Thoracic aorta (tissue), 2 donors: ENCODE data around the gene UCHL3. TPM values are rescaled to one million over a fixed set of nuclear protein-coding genes. Genes with fewer than 3 reads are reported as not detected.
A peak's percentile ranks its signal among the peaks of the same experiment; 100 is the strongest.

ENCODE experiments used
- ATAC-seq: fragments of 150-250 bp; one replicate; pipeline ENCODE4 v1.8.0; 2017; ENCODE audit warnings: low read depth; ENCODE audit not compliant: insufficient number of reproducible peaks, low FRiP score
- DNase-seq: peaks from one replicate; pipeline ENCODE4 v3.0.0-alpha.2; 2020; ENCODE audit warnings: low spot score
- H3K27ac ChIP-seq, 2 donors: fragments of 200-600 bp; sonication (generic); 1 replicate in 1 of 2; 2 replicates in 1 of 2; pipeline ENCODE4 v1.5.1; 2016; ENCODE audit warnings: mild to moderate bottlenecking in 2 of 2, moderate library complexity in 2 of 2
- H3K27me3 ChIP-seq: fragments of 200-600 bp; sonication (generic); replicated peaks from 2 replicates; pipeline ENCODE4 v1.6.0; 2016; ENCODE audit warnings: mild to moderate bottlenecking; ENCODE audit not compliant: insufficient read depth
- H3K36me3 ChIP-seq: fragments of 200-600 bp; sonication (generic); one replicate; pipeline ENCODE4 v1.5.1; 2016
- H3K4me1 ChIP-seq, 2 donors: fragments of 200-600 bp; sonication (generic); 1 replicate in 1 of 2; 2 replicates in 1 of 2; pipeline versions ENCODE4 v1.5.1 to v1.6.0; 2016; ENCODE audit warnings: low read depth in 2 of 2, mild to moderate bottlenecking in 1 of 2; ENCODE audit not compliant: control insufficient read depth in 1 of 2
- H3K4me3 ChIP-seq: fragments of 200-600 bp; sonication (generic); 2 replicates; pipeline ENCODE4 v1.5.1; 2016; ENCODE audit warnings: mild to moderate bottlenecking
- H3K9me3 ChIP-seq: fragments of 200-600 bp; sonication (generic); 2 replicates; pipeline ENCODE4 v1.5.1; 2016
- total RNA-seq, 2 donors: library from RNA; depleted of rRNA; stranded (reverse); fragments of >200 nt; gene quantifications; one replicate each; pipeline versions ENCODE4 v1.1.0 to v1.2.3, GENCODE V29; 2016
- TF ChIP-seq, protein P1 (sequence below): fragments of 200-600 bp; sonication (generic); IDR thresholded peaks from one replicate; pipeline ENCODE4 v1.5.1; 2019; ENCODE audit warnings: antibody characterized with exemption

The UCHL3 gene
- total RNA-seq, 2 donors from 2014 or later: 4.9 to 12.2 TPM

DNA sequence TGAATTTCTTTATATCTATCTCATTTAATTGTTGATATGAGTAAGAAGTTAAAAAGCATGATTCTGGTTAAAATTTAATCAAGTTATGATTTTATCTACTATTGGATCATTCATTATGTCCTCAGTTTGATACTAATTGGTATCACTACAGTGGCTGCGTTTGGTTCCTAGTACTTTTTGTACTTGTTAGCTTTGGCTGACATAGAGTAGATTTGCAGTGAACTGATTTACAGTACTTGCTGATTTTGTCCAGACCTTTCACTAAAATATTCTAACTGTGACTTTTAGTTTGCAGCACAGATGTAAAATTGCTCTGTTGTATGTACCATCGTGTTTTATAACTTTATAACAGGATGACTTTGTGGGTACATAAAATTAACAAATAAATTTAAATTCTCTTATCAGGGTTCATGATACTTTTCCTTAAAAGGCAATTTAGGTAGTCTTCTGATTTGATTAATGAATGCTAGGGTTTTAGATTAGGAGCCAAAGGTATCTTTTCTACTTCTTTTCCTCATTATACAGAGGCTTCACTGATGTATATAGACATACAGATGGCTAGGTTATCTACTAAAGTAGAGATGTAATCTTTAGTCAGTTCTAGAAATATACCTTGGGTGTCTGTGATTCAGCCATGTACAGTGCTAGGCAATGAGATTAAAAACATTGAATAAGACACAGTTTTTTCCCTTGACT lies 8.7 kb downstream of the UCHL3 start:
- no peak for DNase-seq
- no peaks in the 10 kb centered on the region for H3K27me3 ChIP-seq
- TF ChIP-seq, protein P1, sequence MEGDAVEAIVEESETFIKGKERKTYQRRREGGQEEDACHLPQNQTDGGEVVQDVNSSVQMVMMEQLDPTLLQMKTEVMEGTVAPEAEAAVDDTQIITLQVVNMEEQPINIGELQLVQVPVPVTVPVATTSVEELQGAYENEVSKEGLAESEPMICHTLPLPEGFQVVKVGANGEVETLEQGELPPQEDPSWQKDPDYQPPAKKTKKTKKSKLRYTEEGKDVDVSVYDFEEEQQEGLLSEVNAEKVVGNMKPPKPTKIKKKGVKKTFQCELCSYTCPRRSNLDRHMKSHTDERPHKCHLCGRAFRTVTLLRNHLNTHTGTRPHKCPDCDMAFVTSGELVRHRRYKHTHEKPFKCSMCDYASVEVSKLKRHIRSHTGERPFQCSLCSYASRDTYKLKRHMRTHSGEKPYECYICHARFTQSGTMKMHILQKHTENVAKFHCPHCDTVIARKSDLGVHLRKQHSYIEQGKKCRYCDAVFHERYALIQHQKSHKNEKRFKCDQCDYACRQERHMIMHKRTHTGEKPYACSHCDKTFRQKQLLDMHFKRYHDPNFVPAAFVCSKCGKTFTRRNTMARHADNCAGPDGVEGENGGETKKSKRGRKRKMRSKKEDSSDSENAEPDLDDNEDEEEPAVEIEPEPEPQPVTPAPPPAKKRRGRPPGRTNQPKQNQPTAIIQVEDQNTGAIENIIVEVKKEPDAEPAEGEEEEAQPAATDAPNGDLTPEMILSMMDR: no peak
- H3K9me3 ChIP-seq: no peaks in the 10 kb centered on the region
- ATAC-seq: no peak
- H3K4me1 ChIP-seq: peaks cover 8 to 9% of the 10 kb centered on the region in 2 donors
- peak overlapping the region in 1 of 2 donors; percentile 48 for H3K27ac ChIP-seq
- H3K4me3 ChIP-seq: no peak overlapping the region
- no peaks in the 10 kb centered on the region for H3K36me3 ChIP-seq

DNA sequence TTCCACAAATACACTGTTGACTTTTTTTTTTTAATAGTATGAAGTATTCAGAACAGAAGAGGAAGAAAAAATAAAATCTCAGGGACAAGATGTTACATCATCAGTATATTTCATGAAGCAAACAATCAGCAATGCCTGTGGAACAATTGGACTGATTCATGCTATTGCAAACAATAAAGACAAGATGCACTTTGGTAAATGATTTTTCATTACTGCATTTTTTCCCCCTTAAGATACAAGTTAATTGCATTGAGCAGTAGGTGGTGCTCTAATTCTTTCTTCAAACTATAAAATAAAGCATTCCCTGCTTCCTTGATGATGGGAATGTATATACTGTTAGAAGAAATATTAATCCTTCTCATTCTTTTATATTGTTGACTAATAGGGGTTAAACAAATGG lies 17.1 kb downstream of the UCHL3 start:
- Histone ChIP-seq H3K27me3 (no peaks in the 10 kb centered on the region), H3K36me3 (peaks cover 10% of the 10 kb centered on the region), H3K27ac (no peak overlapping the region), H3K4me1 (no peaks in the 10 kb centered on the region), H3K9me3 (no peaks in the 10 kb centered on the region), H3K4me3 (no peak overlapping the region)
- TF ChIP-seq, protein P1: no peak
- ATAC-seq (no peak), DNase-seq (no peak)

DNA sequence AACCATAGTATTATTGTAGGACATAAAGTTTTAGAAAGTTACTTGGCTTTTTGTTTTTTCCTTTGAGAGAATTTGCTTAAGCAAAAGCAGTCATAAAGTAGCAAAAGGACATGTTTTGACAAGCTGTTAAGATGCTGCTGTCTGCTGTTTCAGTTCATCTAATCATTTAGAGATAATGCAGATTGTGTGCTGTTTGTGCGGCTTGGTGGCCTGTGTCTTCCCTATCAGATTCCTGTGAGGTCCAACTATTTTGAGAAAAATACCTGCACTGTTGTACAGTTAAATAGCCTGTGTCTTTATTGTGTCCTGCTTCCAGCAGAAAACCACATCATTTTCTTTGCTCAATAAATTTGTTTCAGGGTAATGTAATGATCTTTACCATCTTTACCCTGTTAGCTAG lies 20.0 kb downstream of the UCHL3 start:
- Histone ChIP-seq H3K36me3 (peaks cover 19% of the 10 kb centered on the region), H3K9me3 (no peaks in the 10 kb centered on the region)
- TF ChIP-seq, protein P1: no peak

DNA sequence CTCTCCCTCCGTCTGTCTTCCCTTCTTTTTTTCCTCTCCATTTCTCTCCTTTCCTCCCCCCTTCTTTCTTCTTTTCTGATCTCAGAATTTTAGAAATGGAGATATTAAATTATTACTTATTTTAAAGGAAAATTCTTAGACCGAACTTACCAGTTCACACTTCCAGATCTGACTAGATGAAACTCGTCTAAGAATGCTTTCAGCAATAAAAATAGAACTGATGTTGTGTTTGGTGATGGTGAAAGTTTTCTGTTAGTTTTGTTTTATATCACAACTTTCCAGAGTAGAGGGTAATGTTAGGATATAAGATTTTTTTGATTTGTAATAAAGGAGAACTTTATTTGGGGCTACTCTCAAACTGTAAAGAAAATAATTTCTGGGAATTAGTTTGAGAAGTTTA lies 29.9 kb downstream of the UCHL3 start:
- TF ChIP-seq, protein P1: no peak
- DNase-seq (no peak), ATAC-seq (no peak)
- H3K4me3 ChIP-seq: no peak overlapping the region
- no peaks in the 10 kb centered on the region for H3K4me1 ChIP-seq
- peaks cover 4% of the 10 kb centered on the region for H3K36me3 ChIP-seq
- H3K27ac ChIP-seq: no peak overlapping the region
- H3K27me3 ChIP-seq: no peaks in the 10 kb centered on the region
- peaks cover 2% of the 10 kb centered on the region for H3K9me3 ChIP-seq

More for the DNA sequence above, 20.0 kb downstream of the UCHL3 start:
- Histone ChIP-seq H3K27me3 (no peaks in the 10 kb centered on the region), H3K27ac (no peak overlapping the region), H3K4me3 (no peak overlapping the region), H3K4me1 (no peaks in the 10 kb centered on the region)
- no peak for ATAC-seq
- DNase-seq: no peak

DNA sequence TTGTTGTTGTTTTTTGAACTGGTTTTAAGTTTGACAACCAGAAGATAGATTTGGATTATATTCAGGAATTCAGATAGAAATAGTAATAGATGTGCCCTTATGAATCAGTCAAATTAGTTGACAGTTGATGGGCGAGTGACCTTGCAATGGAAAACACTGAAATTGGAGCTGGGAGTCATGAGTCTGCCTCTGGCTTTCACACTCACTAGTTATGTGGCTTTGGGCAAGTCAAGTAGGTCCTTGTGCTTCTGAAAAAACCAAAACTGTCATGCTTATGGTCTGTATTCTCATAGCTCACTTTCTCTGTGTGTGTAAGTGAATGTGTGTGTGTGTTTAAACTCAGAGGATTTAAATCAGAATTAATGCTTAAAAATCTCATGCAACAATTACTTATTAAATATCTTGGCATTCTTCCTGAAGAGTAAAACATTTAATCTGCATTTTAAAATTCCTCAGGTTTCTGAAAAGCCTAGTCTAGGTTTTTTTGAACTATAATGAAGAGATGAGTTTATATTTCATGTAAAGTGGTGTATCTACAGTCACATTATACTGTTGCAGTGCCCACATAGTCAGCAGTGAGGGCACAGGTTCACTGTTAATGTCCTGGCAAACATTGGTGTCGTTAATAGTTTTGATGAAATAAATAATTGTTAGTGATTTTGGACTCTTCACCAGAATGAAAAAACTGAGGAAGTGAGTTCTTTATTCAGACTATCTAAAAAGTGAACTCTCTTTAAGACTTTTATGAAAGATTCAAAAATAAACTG lies 32.5 kb downstream of the UCHL3 start:
- H3K27me3 ChIP-seq: no peaks in the 10 kb centered on the region

More for the DNA sequence above, 32.5 kb downstream of the UCHL3 start:
- Histone ChIP-seq H3K9me3 (peaks cover 10% of the 10 kb centered on the region), H3K27ac (no peak overlapping the region), H3K36me3 (no peaks in the 10 kb centered on the region), H3K4me3 (no peak overlapping the region), H3K4me1 (no peaks in the 10 kb centered on the region)
- ATAC-seq (no peak), DNase-seq (no peak)
- TF ChIP-seq, protein P1: no peak
